OCI-LY3 (cell line): ENCODE measurements around the gene PHF21B.

ENCODE experiments used
- H2AFZ ChIP-seq: fragments of 200-600, 300-600 bp; shearing (Covaris generic); 2 replicates; pipeline ENCODE4 v1.6.0; 2014; ENCODE audit warnings: antibody characterized with exemption, low read depth, low read length
- H3K27ac ChIP-seq: fragments of 200-600, 300-600 bp; sonication (generic); 2 replicates; pipeline ENCODE4 v1.5.1; 2014; ENCODE audit warnings: mild to moderate bottlenecking, low read length, moderate library complexity, mixed read lengths
- H3K27me3 ChIP-seq: fragments of 200-600, 300-600 bp; sonication (generic); 2 replicates; pipeline ENCODE4 v1.6.1; 2014; ENCODE audit warnings: low read depth, low read length, mixed read lengths
- H3K36me3 ChIP-seq: fragments of 200-600, 300-600 bp; sonication (generic); replicated peaks from 2 replicates; pipeline ENCODE3; 2014; ENCODE audit warnings: low read depth, low read length, mixed read lengths
- H3K4me1 ChIP-seq: fragments of 300-600, 200-600 bp; sonication (generic); 2 replicates; pipeline ENCODE4 v1.6.1; 2014; ENCODE audit warnings: low read length, mixed read lengths
- H3K4me2 ChIP-seq: fragments of 200-600, 300-600 bp; sonication (generic); 2 replicates; pipeline ENCODE4 v1.6.1; 2014; ENCODE audit warnings: low read length, mixed read lengths
- H3K4me3 ChIP-seq: fragments of 300-600, 200-600 bp; sonication (generic); 2 replicates; pipeline ENCODE4 v1.5.1; 2014; ENCODE audit warnings: antibody characterized with exemption, mild to moderate bottlenecking, low read length, moderate library complexity
- H3K79me2 ChIP-seq: fragments of 300-600, 200-600 bp; shearing (Covaris generic); 2 replicates; pipeline ENCODE4 v1.6.1; 2014; ENCODE audit warnings: mild to moderate bottlenecking, low read length, mixed read lengths
- H3K9ac ChIP-seq: fragments of 300-600, 200-600 bp; shearing (Covaris generic); 2 replicates; pipeline ENCODE4 v1.6.0; 2014; ENCODE audit warnings: mild to moderate bottlenecking, low read length, moderate library complexity
- H3K9me3 ChIP-seq: fragments of 200-600, 300-600 bp; shearing (Covaris generic); 2 replicates; pipeline ENCODE4 v1.6.1; 2014; ENCODE audit warnings: low read length, mixed read lengths; ENCODE audit not compliant: insufficient read depth
- H4K20me1 ChIP-seq: fragments of 200-600, 300-600 bp; sonication (generic); 2 replicates; pipeline ENCODE4 v1.6.1; 2016; ENCODE audit warnings: low read length, mixed read lengths; ENCODE audit not compliant: insufficient read depth
- EZH2phosphoT487 ChIP-seq: fragments of 200-600 bp; shearing (Covaris generic); IDR thresholded peaks from 2 replicates; pipeline ENCODE4 v1.6.1; 2018; ENCODE audit warnings: antibody characterized with exemption, mixed run types, low read depth
- TF ChIP-seq, protein P1 (sequence below): fragments of 200-600, 300-600 bp; sonication (generic); IDR thresholded peaks from 2 replicates; pipeline ENCODE4 v1.5.1; 2014; ENCODE audit warnings: antibody characterized with exemption, low read length, low read depth

Gene PHF21B

DNA sequence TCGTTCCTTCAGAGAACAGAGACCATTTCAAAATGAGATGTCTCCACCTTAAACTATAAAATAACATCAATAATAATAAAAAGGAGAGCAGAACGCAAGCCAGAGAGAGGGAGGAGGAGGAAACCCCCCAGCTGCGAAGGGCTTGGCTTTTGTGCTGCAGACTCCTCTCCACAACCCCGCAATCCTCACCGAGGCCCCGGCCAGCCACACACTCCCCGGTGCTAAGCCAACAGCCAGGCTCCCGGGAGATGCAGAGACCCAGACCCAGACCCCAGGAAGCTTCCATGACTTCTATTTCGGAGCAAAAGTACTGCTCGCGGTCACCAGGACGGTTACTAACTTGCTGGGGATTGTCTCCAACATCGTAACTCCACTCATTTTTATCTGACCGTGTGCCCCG, 10.6 kb downstream of the PHF21B start:
- no peak overlapping the region for H3K4me2 ChIP-seq
- no peak overlapping the region for H3K27ac ChIP-seq
- peaks cover 42% of the 10 kb centered on the region for H4K20me1 ChIP-seq
- no peak for TF ChIP-seq EZH2phosphoT487
- TF ChIP-seq, protein P1, sequence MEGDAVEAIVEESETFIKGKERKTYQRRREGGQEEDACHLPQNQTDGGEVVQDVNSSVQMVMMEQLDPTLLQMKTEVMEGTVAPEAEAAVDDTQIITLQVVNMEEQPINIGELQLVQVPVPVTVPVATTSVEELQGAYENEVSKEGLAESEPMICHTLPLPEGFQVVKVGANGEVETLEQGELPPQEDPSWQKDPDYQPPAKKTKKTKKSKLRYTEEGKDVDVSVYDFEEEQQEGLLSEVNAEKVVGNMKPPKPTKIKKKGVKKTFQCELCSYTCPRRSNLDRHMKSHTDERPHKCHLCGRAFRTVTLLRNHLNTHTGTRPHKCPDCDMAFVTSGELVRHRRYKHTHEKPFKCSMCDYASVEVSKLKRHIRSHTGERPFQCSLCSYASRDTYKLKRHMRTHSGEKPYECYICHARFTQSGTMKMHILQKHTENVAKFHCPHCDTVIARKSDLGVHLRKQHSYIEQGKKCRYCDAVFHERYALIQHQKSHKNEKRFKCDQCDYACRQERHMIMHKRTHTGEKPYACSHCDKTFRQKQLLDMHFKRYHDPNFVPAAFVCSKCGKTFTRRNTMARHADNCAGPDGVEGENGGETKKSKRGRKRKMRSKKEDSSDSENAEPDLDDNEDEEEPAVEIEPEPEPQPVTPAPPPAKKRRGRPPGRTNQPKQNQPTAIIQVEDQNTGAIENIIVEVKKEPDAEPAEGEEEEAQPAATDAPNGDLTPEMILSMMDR, result no peak
- no peak overlapping the region for H3K9ac ChIP-seq
- no peak overlapping the region for H2AFZ ChIP-seq
- H3K79me2 ChIP-seq, result peaks cover 93% of the 10 kb centered on the region
- H3K4me1 ChIP-seq, result no peaks in the 10 kb centered on the region
- H3K9me3 ChIP-seq, result no peaks in the 10 kb centered on the region
- H3K27me3 ChIP-seq, result no peaks in the 10 kb centered on the region
- no peaks in the 10 kb centered on the region for H3K36me3 ChIP-seq
- no peak overlapping the region for H3K4me3 ChIP-seq

DNA sequence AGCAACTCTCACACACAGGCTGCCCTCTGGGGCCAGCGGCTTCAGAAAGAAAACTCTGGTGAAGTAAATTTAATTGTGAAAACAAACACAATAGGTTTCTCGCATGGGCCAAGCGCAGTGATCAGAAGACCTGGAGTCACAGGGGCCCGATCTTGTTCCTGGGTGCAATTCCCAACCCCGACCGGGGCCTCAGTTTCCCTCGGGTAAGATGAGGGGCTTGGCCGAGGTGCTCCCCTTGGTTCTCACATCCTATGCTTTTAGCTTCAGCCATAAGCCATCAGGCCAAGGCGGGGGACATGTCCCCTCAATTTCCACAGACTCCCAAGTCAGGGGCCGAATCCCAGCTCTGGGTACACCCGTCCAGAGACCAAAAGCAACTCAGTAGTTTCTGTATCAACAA, 11.5 kb downstream of the PHF21B start:
- Histone ChIP-seq H3K27me3 (no peaks in the 10 kb centered on the region), H3K36me3 (no peaks in the 10 kb centered on the region), H4K20me1 (peaks cover 51% of the 10 kb centered on the region), H3K79me2 (peaks cover 94% of the 10 kb centered on the region), H3K27ac (no peak overlapping the region), H3K9ac (no peak overlapping the region), H3K9me3 (no peaks in the 10 kb centered on the region), H3K4me3 (no peak overlapping the region), H3K4me1 (no peaks in the 10 kb centered on the region), H3K4me2 (no peak overlapping the region), H2AFZ (no peak overlapping the region)
- TF ChIP-seq, protein P1, result no peak
- TF ChIP-seq EZH2phosphoT487, result no peak

DNA sequence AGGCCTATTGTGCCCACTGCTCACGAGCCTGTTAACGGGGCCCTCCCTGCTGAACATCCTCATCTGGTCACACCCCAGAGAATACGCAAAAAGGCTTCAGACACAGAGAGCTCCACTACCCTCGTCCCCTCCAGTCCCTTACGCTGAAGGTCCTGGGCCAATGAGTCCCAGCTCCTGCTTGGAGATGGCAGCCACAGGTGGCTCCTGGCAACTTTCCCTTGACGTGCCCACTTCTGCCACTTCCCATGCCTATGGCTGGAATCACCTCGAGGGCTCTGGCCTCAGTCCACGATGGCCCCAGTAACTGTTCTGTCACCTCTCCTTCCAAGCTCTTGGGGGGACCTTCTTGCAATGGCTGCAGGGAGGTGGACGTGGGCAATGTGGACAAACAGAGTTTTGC, 12.7 kb downstream of the PHF21B start:
- H3K4me2 ChIP-seq, result no peak overlapping the region
- H4K20me1 ChIP-seq, result peaks cover 57% of the 10 kb centered on the region
- H3K9me3 ChIP-seq, result no peaks in the 10 kb centered on the region
- H3K4me3 ChIP-seq, result no peak overlapping the region
- H3K36me3 ChIP-seq, result no peaks in the 10 kb centered on the region
- H3K9ac ChIP-seq, result no peak overlapping the region
- no peak overlapping the region for H3K27ac ChIP-seq
- H3K79me2 ChIP-seq, result peaks cover 94% of the 10 kb centered on the region
- no peaks in the 10 kb centered on the region for H3K4me1 ChIP-seq
- no peaks in the 10 kb centered on the region for H3K27me3 ChIP-seq
- TF ChIP-seq, protein P1, result no peak
- TF ChIP-seq EZH2phosphoT487, result no peak
- H2AFZ ChIP-seq, result no peak overlapping the region

DNA sequence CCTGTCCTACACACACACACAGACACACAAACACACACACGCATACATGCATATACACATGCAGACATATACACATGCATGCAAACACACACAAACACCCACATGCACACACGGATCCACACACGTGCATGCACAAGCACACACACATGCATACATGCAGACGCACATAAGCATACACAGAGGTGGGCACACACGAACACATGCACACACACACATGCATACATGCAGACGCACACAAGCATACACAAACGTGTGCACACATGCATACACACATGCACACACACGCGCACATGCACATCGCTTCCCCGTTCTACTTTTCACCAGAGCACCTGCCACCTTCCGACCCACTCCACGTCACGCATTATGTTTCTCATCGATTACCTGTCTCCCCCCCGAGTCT, 13.2 kb downstream of the PHF21B start:
- TF ChIP-seq, protein P1, result no peak
- TF ChIP-seq EZH2phosphoT487, result no peak
- no peak overlapping the region for H3K4me2 ChIP-seq
- no peak overlapping the region for H3K27ac ChIP-seq
- H3K4me1 ChIP-seq, result no peaks in the 10 kb centered on the region
- no peak overlapping the region for H3K4me3 ChIP-seq
- H3K27me3 ChIP-seq, result no peaks in the 10 kb centered on the region
- H3K9me3 ChIP-seq, result no peaks in the 10 kb centered on the region
- no peaks in the 10 kb centered on the region for H3K36me3 ChIP-seq
- H3K9ac ChIP-seq, result no peak overlapping the region
- peaks cover 94% of the 10 kb centered on the region for H3K79me2 ChIP-seq
- peaks cover 61% of the 10 kb centered on the region for H4K20me1 ChIP-seq
- no peak overlapping the region for H2AFZ ChIP-seq
